Adrenal gland (tissue), 12 donors: ENCODE data around the gene PES1. TPM values are rescaled to one million over a fixed set of nuclear protein-coding genes. Genes with fewer than 3 reads are reported as not detected.

ENCODE experiments used
- DNase-seq, 7 donors: peaks; one replicate each; pipeline ENCODE4 v3.0.0-alpha.2; 2019 to 2020
- H3K27ac ChIP-seq, 5 donors: fragments of 200-600 bp; sonication (generic) in 4 of 5; 1 replicate in 3 of 5; 2 replicates in 2 of 5; pipeline versions ENCODE4 v1.5.1 to v1.8.0; 2016 to 2020; ENCODE audit warnings: mild to moderate bottlenecking in 1 of 5
- H3K27me3 ChIP-seq: fragments of 200-600 bp; 2 replicates; pipeline ENCODE4 v1.8.0; 2021
- H3K36me3 ChIP-seq, 2 donors: fragments of 200-600 bp; replicated peaks in 1 of 2; 1 replicate in 1 of 2; 2 replicates in 1 of 2; pipeline versions ENCODE4 v1.5.1 to v1.8.0; 2018 to 2022
- H3K4me1 ChIP-seq, 2 donors: fragments of 200-600 bp; replicated peaks in 1 of 2; 1 replicate in 1 of 2; 2 replicates in 1 of 2; pipeline versions ENCODE4 v1.5.1 to v1.8.0; 2018 to 2021
- H3K4me3 ChIP-seq, 4 donors: fragments of 200-600 bp; sonication (generic) in 3 of 4; one replicate each; pipeline ENCODE4 v1.5.1; 2016 to 2018
- H3K9me3 ChIP-seq, 3 donors: fragments of 200-600 bp; sonication (generic) in 1 of 3; replicated peaks in 1 of 3; 1 replicate in 2 of 3; 2 replicates in 1 of 3; pipeline versions ENCODE4 v1.5.1 to v1.8.0; 2016 to 2021
- POLR2A ChIP-seq, 2 donors: fragments of 450-650 bp; IDR thresholded peaks; one replicate each; pipeline ENCODE4 v1.6.1; 2017; ENCODE audit warnings: antibody characterized with exemption in 2 of 2, mild to moderate bottlenecking in 2 of 2, moderate library complexity in 1 of 2
- WGBS, 4 donors: extraction: QIAGEN DNeasy Blood & Tissue Kit in 2 of 4; methylation state at CpG; one replicate each; pipeline versions ENCODE4 v1.1.5 to v1.1.7; 2013 to 2017; 5-methylcytosine and 5-hydroxymethylcytosine counted together
- intact Hi-C, 2 donors: fragments of 100-400 bp; cut with DNase I; formaldehyde crosslinking; loops; one replicate each; pipeline versions ENCODE4 v1.14.1 to v1.15.0; 2022 to 2023
- polyA plus RNA-seq, 3 donors: library from polyadenylated mRNA; stranded (reverse); fragments of 200-250 nt in 2 of 3; fragments of 350-450 nt in 1 of 3; fragmentation: Illumina TruSeq in 1 of 3; extraction: RNeasy Lipid Tissue Mini Kit (QIAGEN cat#74804) in 1 of 3; gene quantifications; one replicate each; pipeline ENCODE4 v1.2.3, GENCODE V29; 2013 to 2014
- total RNA-seq, 9 donors: library from RNA; depleted of rRNA in 4 of 9; stranded (reverse); fragments of >200 nt in 4 of 9; fragments of 120-200 nt in 1 of 9; fragmentation: NEBNext Ultra II Directional in 1 of 9; extraction: Animal tissue kit (Norgen Biotek cat#: 25700) in 1 of 9; gene quantifications; one replicate each; pipeline versions ENCODE4 v1.1.0 to v1.2.4, GENCODE V29; 2013 to 2023
- TF ChIP-seq, protein P1 (sequence below), 6 experiments: fragments of 450-650 bp in 4 of 6; fragments of 200-600 bp in 2 of 6; sonication (generic) in 1 of 6; IDR thresholded peaks; 1 replicate in 5 of 6; 2 replicates in 1 of 6; pipeline versions ENCODE4 v1.5.1 to v1.8.0; 2016 to 2021; ENCODE audit warnings: antibody characterized with exemption in 6 of 6, mild to moderate bottlenecking in 2 of 6, moderate library complexity in 1 of 6
- donor health status: healthy with polysubstance abuse.
- donor health status: Bipolar disorder and iron deficiency.
- donor health status: DM: yes; HTN: yes; CAD: no.
- donor health status: DM: no; HTN: no; CAD: no.
- donor health status: DM: no; HTN: no; CAD: no.
- donor health status: DM: yes; HTN: yes; CAD: no.

The PES1 gene
- total and polyA plus RNA-seq, 12 donors = 46.0 to 117 (median 66.0) TPM

DNA sequence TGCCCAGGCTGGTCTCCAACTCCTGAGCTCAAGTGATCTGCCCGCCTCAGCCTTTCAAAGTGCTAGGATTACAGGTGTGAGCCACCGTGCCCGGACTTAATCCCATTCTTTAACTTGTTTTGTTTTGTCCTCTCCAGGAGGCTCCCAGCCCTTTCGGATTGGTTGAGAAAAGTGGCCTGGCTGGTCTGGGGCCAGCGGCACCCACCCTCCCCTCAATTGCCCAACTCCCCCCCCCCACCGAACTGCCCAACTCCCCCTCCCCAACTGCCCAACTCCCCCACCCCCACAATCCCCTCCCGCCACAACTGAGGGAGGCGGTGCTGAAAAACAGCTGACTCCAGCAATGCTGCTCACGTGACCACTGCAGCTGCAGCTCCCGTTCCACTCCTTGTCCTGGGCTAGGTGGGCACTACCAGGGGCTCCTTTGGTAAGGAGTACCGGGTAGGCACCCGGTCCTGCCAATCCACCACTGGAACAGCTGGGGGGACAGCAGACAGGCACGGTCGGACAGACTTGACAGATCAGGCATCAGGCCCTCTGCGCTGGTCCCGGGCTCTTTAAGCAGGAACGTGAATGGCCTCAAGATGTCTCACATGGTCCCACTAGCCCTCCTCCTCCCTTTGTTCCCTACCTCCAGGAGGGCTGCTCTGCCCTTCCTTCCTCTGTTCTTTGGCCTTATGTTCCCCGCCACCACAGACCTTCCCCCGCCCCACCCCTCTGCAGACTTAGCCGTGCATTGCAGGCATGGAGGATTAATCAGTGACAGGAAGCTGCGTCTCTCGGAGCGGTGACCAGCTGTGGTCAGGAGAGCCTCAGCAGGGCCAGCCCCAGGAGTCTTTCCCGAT, 15.0 kb upstream of the PES1 start, which contains the start of gene TCN2:
Gene TCN2, plus strand, starts transcription at position 720 of the 845 bp plus-strand sequence. CDS start 158 bp downstream, outside the sequence.
- DNase-seq = peak; percentile 75 to 91 (median 83)
- WGBS, 4 donors = 0 to 1% (median 1%) methylated on average over 19 to 24 of the region's 24 CpGs
- Histone ChIP-seq H3K4me1 (peaks cover 34 to 40% of the 10 kb centered on the region in 2 donors), H3K27me3 (no peaks in the 10 kb centered on the region), H3K4me3 (peak within 1 kb of the TSS; percentile 21 to 68 (median 43)), H3K27ac (peak within 1 kb of the TSS; percentile 6 to 93 (median 74)), H3K36me3 (peaks cover 0 to 7% of the 10 kb centered on the region in 2 donors), H3K9me3 (no peaks in the 10 kb centered on the region)
- TF ChIP-seq, protein P1, sequence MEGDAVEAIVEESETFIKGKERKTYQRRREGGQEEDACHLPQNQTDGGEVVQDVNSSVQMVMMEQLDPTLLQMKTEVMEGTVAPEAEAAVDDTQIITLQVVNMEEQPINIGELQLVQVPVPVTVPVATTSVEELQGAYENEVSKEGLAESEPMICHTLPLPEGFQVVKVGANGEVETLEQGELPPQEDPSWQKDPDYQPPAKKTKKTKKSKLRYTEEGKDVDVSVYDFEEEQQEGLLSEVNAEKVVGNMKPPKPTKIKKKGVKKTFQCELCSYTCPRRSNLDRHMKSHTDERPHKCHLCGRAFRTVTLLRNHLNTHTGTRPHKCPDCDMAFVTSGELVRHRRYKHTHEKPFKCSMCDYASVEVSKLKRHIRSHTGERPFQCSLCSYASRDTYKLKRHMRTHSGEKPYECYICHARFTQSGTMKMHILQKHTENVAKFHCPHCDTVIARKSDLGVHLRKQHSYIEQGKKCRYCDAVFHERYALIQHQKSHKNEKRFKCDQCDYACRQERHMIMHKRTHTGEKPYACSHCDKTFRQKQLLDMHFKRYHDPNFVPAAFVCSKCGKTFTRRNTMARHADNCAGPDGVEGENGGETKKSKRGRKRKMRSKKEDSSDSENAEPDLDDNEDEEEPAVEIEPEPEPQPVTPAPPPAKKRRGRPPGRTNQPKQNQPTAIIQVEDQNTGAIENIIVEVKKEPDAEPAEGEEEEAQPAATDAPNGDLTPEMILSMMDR (IDR thresholded peaks at IDR 0.05) = peak in 3 of 6 experiments; percentile 16 to 30 (median 25)
- TF ChIP-seq POLR2A (IDR thresholded peaks at IDR 0.05) = peak in 1 of 2 donors; percentile 77
- intact Hi-C loops = no loop called here

DNA sequence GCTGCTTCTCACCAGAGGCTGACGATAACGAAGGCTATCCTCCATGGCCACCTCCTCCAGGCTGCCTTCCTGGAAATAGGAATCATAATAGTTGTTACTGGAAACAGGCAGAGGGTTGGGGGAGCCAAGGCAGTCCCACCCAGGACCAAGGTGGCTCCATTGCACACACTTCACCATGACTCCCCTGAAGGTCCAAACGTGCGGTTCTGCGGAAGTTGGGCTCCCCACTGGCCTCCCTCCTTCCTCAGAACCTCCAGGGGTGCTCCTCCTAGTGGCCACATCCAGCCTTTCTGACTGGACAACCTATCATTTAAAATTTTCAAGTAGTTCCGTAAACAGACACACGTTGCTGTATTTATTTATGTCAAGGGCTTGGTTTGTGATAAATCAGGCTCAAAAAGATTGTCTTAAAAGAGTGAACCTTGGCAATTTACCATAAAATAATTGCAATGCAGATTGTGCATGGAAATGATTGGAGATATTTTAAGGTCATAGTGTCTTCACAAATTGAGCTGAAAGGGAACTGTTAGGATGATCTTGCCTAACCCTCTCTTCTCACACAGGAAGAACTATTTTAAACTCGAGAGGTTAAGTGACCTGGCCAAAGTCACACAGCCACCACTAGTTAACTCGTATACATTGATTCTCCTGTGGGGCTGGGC, 13.9 kb upstream of the PES1 start:
- TF ChIP-seq POLR2A (IDR thresholded peaks at IDR 0.05) = no peak
- TF ChIP-seq, protein P1 (IDR thresholded peaks at IDR 0.05) = peak; percentile 58 to 73 (median 68)
- no peaks in the 10 kb centered on the region for H3K27me3 ChIP-seq
- H3K36me3 ChIP-seq = no peaks in the 10 kb centered on the region
- H3K9me3 ChIP-seq = no peaks in the 10 kb centered on the region
- intact Hi-C loops = no loop called here
- 16 to 21% (median 17%) methylated on average over 6 to 9 of the region's 9 CpGs for WGBS, 4 donors
- peak overlapping the region in 3 of 5 donors; percentile 54 to 86 (median 74) for H3K27ac ChIP-seq
- H3K4me3 ChIP-seq = peak overlapping the region in 1 of 4 donors; percentile 68
- peaks cover 34 to 40% of the 10 kb centered on the region in 2 donors for H3K4me1 ChIP-seq
- peak; percentile 54 to 77 (median 65) for DNase-seq

DNA sequence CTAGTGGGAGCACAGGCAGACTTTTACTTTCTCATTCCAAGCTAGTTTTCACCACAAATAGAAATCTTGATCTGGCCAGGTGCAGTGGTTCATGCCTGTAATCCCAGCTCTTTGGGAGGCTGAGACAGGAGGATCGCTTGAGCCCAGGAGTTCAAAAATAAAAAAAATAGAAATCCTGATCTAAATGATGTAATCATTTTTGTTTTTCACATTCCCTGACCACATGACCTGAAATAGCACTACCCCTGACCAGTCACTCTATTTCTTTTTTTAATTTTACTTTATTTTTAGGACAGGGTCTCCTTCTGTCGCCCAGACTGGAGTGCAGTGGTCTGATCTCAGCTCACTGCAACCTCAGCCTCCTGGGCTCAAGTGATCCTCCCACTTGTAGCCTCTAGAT, 13.0 kb upstream of the PES1 start:
- Histone ChIP-seq H3K4me3 (no peak overlapping the region), H3K27ac (peak overlapping the region in 1 of 5 donors; percentile 54), H3K27me3 (no peaks in the 10 kb centered on the region), H3K36me3 (no peaks in the 10 kb centered on the region), H3K9me3 (no peaks in the 10 kb centered on the region), H3K4me1 (peaks cover 30 to 35% of the 10 kb centered on the region in 2 donors)
- WGBS, 4 donors = 89 to 93% (median 90%) methylated on average over 2 of the region's 2 CpGs
- no peak for DNase-seq
- TF ChIP-seq, protein P1 (IDR thresholded peaks at IDR 0.05) = no peak
- intact Hi-C loops = no loop called here

DNA sequence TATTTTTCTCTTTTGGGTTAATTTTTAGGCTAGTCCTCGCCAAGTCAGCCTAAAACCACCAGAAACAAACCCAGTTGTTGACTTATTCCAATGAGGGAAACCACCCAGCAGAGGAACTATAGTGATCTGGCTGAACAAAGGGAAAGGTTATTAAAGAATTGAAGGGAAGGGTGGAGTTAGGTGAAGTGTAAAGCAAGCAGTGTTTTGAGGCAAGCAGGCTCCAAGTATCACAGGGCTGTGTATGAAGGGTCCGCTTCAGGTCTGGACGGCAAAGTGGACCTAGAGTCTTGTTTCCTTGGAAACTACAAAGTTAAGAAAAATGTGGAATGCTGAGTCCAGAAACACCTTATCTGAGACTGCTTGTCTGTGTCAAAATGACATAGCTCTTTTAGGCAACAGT, 12.1 kb upstream of the PES1 start:
- Histone ChIP-seq H3K9me3 (no peaks in the 10 kb centered on the region), H3K27me3 (no peaks in the 10 kb centered on the region), H3K4me1 (peaks cover 21 to 25% of the 10 kb centered on the region in 2 donors), H3K4me3 (no peak overlapping the region), H3K36me3 (no peaks in the 10 kb centered on the region), H3K27ac (no peak overlapping the region)
- WGBS, 4 donors = 80 to 90% (median 87%) methylated on average over 3 of the region's 3 CpGs
- DNase-seq = no peak
- TF ChIP-seq POLR2A (IDR thresholded peaks at IDR 0.05) = no peak
- TF ChIP-seq, protein P1 (IDR thresholded peaks at IDR 0.05) = no peak
- intact Hi-C loops = no loop called here
